ENCODE measurements around the gene EGR1.

DNA sequence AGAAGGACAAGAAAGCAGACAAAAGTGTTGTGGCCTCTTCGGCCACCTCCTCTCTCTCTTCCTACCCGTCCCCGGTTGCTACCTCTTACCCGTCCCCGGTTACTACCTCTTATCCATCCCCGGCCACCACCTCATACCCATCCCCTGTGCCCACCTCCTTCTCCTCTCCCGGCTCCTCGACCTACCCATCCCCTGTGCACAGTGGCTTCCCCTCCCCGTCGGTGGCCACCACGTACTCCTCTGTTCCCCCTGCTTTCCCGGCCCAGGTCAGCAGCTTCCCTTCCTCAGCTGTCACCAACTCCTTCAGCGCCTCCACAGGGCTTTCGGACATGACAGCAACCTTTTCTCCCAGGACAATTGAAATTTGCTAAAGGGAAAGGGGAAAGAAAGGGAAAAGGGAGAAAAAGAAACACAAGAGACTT is 2.4 kb downstream of the EGR1 start:
- no peak for TF ChIP-seq HDAC2 (IDR thresholded peaks at IDR 0.05)
- TF ChIP-seq POLR2A (IDR thresholded peaks at IDR 0.05; ENCODE audit: low read length) = no peak
- TF ChIP-seq USF2 (IDR thresholded peaks at IDR 0.05) = no peak
- no peak for TF ChIP-seq CHD2 (IDR thresholded peaks at IDR 0.05; ENCODE audit: low read length, partially characterized antibody)
- TF ChIP-seq EP300 (IDR thresholded peaks at IDR 0.05) = no peak
- TF ChIP-seq, protein P1, sequence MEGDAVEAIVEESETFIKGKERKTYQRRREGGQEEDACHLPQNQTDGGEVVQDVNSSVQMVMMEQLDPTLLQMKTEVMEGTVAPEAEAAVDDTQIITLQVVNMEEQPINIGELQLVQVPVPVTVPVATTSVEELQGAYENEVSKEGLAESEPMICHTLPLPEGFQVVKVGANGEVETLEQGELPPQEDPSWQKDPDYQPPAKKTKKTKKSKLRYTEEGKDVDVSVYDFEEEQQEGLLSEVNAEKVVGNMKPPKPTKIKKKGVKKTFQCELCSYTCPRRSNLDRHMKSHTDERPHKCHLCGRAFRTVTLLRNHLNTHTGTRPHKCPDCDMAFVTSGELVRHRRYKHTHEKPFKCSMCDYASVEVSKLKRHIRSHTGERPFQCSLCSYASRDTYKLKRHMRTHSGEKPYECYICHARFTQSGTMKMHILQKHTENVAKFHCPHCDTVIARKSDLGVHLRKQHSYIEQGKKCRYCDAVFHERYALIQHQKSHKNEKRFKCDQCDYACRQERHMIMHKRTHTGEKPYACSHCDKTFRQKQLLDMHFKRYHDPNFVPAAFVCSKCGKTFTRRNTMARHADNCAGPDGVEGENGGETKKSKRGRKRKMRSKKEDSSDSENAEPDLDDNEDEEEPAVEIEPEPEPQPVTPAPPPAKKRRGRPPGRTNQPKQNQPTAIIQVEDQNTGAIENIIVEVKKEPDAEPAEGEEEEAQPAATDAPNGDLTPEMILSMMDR (IDR thresholded peaks at IDR 0.05) = no peak
- no peak for TF ChIP-seq CEBPB (IDR thresholded peaks at IDR 0.05)
- TF ChIP-seq NFE2L2 (conservative IDR thresholded peaks at IDR 0.05; ENCODE audit: low read length) = no peak
